Hepatocyte (in vitro differentiated cells): ENCODE results near the gene CTDSP2. TPM values are rescaled to one million over a fixed set of nuclear protein-coding genes. Genes with fewer than 3 reads are reported as not detected.
"Not testable (repeated sequence)": the region's sequence is repeated elsewhere in the genome, so short reads cannot be mapped to it uniquely, and the experiment has no call there.

Experiments used
- DNase-seq: peaks from one replicate; pipeline ENCODE4 v3.0.0-alpha.2; 2016; ENCODE audit warnings: low spot score
- H2AFZ ChIP-seq: fragments of 200-600 bp; sonication (generic); 2 replicates; pipeline ENCODE4 v1.6.0; 2016; ENCODE audit warnings: antibody characterized with exemption, mild to moderate bottlenecking
- H3K27ac ChIP-seq: fragments of 200-600 bp; sonication (generic); 2 replicates; pipeline ENCODE4 v1.5.1; 2016; ENCODE audit warnings: mild to moderate bottlenecking
- H3K27me3 ChIP-seq: fragments of 200-600 bp; sonication (generic); 2 replicates; pipeline ENCODE4 v1.6.1; 2016
- H3K36me3 ChIP-seq: fragments of 200-600 bp; sonication (generic); replicated peaks from 2 replicates; pipeline ENCODE4 v1.5.1; 2016; ENCODE audit warnings: low read depth; ENCODE audit not compliant: insufficient read depth
- H3K4me1 ChIP-seq: fragments of 200-600 bp; sonication (generic); 2 replicates; pipeline ENCODE4 v1.5.1; 2016; ENCODE audit warnings: mild to moderate bottlenecking, moderate library complexity; ENCODE audit not compliant: insufficient read depth
- H3K4me2 ChIP-seq: fragments of 200-600 bp; sonication (generic); 2 replicates; pipeline ENCODE4 v1.6.0; 2016
- H3K4me3 ChIP-seq: fragments of 200-600 bp; sonication (generic); 2 replicates; pipeline ENCODE4 v1.5.1; 2016; ENCODE audit warnings: mild to moderate bottlenecking
- H3K79me2 ChIP-seq: fragments of 200-600 bp; sonication (generic); 2 replicates; pipeline ENCODE4 v1.6.0; 2017; ENCODE audit warnings: mild to moderate bottlenecking
- H3K9me2 ChIP-seq: fragments of 200-600 bp; sonication (generic); replicated peaks from 2 replicates; pipeline ENCODE4 v1.6.0; 2017; ENCODE audit warnings: mild to moderate bottlenecking; ENCODE audit not compliant: insufficient read depth
- H3K9me3 ChIP-seq: fragments of 200-600 bp; sonication (generic); 2 replicates; pipeline ENCODE4 v1.5.1; 2016; ENCODE audit warnings: low read depth, mild to moderate bottlenecking
- H4K20me1 ChIP-seq: fragments of 200-600 bp; sonication (generic); 2 replicates; pipeline ENCODE4 v1.6.0; 2016; ENCODE audit warnings: mild to moderate bottlenecking; ENCODE audit not compliant: insufficient read depth, poor library complexity, severe bottlenecking
- EZH2 ChIP-seq: fragments of 200-600 bp; sonication (generic); IDR thresholded peaks from 2 replicates; pipeline ENCODE4 v1.6.1; 2016; ENCODE audit warnings: antibody characterized with exemption, mild to moderate bottlenecking, borderline replicate concordance
- EZH2phosphoT487 ChIP-seq: fragments of 200-600 bp; sonication (generic); IDR thresholded peaks from one replicate; pipeline ENCODE4 v1.6.1; 2018; ENCODE audit warnings: antibody characterized with exemption, mild to moderate bottlenecking, low read depth, moderate library complexity; ENCODE audit not compliant: unreplicated experiment, severe bottlenecking
- WGBS: methylation state at CpG from one replicate; pipeline ENCODE4 v1.1.6; 2016; ENCODE audit warnings: low lambda C conversion rate; ENCODE audit errors: missing lambda C conversion rate; 5-methylcytosine and 5-hydroxymethylcytosine counted together
- polyA plus RNA-seq: library from polyadenylated mRNA; unstranded; fragments of >200 nt; fragmentation: Nextera tagmentation; extraction: Ambion mirVana; gene quantifications from 2 replicates; pipeline ENCODE4 v1.2.1, GENCODE V29; 2016
- total RNA-seq: library from RNA; depleted of rRNA; stranded (reverse); fragments of >200 nt; gene quantifications from 2 replicates; pipeline ENCODE4 v1.2.3, GENCODE V29; 2014
- TF ChIP-seq, protein P1 (sequence below): fragments of 200-600 bp; sonication (generic); IDR thresholded peaks from 2 replicates; pipeline ENCODE4 v1.5.1; 2016; ENCODE audit warnings: antibody characterized with exemption, mild to moderate bottlenecking; ENCODE audit not compliant: poor library complexity

Gene CTDSP2
- total and polyA plus RNA-seq, 2 experiments from 2014 or later: 75.9 to 96.8 TPM

DNA sequence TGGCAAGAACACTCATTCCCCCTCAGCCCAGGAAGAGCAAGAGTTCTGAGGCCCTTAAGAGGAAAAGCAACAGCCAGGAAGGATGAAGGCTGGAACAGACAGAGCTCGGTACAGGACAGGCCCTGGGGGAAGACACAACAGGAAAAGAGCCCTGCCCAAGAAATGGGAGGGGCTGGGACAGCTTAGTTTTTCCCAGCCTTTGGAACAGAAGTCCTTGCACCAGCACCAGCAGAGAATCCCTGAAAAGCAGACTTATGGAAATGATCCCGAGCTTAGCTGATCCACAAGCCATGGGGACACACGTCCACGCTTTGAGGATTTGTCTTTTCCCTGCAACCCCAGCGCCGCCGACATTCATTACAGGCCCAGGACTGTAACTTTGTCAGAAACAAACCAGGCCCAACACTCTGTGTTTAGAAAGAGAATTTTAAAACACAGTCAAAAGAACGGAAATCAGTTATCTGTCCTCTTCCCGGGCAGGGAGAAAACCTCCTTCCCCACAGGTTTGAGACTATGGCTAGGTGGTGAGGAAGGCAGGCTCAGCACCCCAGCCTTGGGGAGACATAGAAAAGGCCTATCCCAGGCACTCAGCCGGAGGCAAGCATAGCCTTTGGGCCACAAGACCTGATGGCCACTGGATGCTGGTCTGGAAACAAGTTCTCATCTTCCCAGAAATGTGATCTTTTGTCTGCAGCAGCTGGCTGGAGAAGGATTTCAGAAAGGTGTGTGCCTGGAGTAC, 24.0 kb downstream of the CTDSP2 start:
- Histone ChIP-seq H3K27me3 (no peaks in the 10 kb centered on the region), H3K36me3 (peaks cover 5% of the 10 kb centered on the region), H2AFZ (no peak overlapping the region), H3K79me2 (peaks cover 32% of the 10 kb centered on the region), H3K4me3 (no peak overlapping the region), H3K4me1 (peaks cover 5% of the 10 kb centered on the region), H4K20me1 (peaks cover 55% of the 10 kb centered on the region), H3K4me2 (no peak overlapping the region), H3K9me3 (no peaks in the 10 kb centered on the region), H3K27ac (no peak overlapping the region), H3K9me2 (no peaks in the 10 kb centered on the region)
- 96% methylated on average over 10 of the region's 10 CpGs for WGBS
- no peak for TF ChIP-seq EZH2
- TF ChIP-seq, protein P1, sequence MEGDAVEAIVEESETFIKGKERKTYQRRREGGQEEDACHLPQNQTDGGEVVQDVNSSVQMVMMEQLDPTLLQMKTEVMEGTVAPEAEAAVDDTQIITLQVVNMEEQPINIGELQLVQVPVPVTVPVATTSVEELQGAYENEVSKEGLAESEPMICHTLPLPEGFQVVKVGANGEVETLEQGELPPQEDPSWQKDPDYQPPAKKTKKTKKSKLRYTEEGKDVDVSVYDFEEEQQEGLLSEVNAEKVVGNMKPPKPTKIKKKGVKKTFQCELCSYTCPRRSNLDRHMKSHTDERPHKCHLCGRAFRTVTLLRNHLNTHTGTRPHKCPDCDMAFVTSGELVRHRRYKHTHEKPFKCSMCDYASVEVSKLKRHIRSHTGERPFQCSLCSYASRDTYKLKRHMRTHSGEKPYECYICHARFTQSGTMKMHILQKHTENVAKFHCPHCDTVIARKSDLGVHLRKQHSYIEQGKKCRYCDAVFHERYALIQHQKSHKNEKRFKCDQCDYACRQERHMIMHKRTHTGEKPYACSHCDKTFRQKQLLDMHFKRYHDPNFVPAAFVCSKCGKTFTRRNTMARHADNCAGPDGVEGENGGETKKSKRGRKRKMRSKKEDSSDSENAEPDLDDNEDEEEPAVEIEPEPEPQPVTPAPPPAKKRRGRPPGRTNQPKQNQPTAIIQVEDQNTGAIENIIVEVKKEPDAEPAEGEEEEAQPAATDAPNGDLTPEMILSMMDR: no peak
- no peak for TF ChIP-seq EZH2phosphoT487
- no peak for DNase-seq

GRCh38 chr12:57821474-57822214, 24.9 kb downstream of the CTDSP2 start:
- Histone ChIP-seq H3K4me3 (no peak overlapping the region), H3K27me3 (no peaks in the 10 kb centered on the region), H3K36me3 (peaks cover 2% of the 10 kb centered on the region), H3K9me3 (no peaks in the 10 kb centered on the region), H3K27ac (no peak overlapping the region), H3K4me2 (no peak overlapping the region), H2AFZ (no peak overlapping the region), H3K9me2 (no peaks in the 10 kb centered on the region), H3K4me1 (peaks cover 5% of the 10 kb centered on the region), H4K20me1 (peaks cover 47% of the 10 kb centered on the region), H3K79me2 (peaks cover 23% of the 10 kb centered on the region)
- WGBS: 92% methylated on average over 9 of the region's 10 CpGs
- DNase-seq: no peak
- TF ChIP-seq EZH2 (no peak), EZH2phosphoT487 (no peak)
- TF ChIP-seq, protein P1: no peak

DNA sequence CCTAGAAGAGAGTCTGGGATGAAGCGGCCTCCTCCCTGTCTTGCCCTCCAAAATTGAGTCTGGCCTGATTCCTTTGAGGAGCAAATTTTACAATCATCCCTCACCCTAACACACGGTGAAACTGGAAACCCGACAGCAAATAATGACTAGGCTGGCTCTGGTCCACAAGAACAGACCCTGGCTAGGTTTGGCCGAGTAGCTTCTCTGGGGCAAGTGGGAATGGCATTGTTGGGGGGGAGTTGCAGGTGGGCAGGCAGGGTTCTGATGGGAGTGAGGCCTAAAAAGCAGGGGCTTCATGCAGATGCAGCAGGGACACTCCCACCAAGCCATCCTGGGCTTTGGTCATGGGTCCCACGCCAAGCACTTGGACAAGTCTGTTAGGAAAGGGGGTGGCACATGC, 25.5 kb downstream of the CTDSP2 start:
- H3K4me2 ChIP-seq, H2AFZ ChIP-seq, H3K4me3 ChIP-seq, H3K27me3 ChIP-seq, H3K36me3 ChIP-seq, H3K27ac ChIP-seq, H3K4me1 ChIP-seq, H3K9me3 ChIP-seq, H3K9me2 ChIP-seq, DNase-seq: not testable (repeated sequence)
- 84% methylated on average over 5 of the region's 5 CpGs for WGBS
- H4K20me1 ChIP-seq: peaks cover 41% of the 10 kb centered on the region
- peaks cover 17% of the 10 kb centered on the region for H3K79me2 ChIP-seq

GRCh38 chr12:57820119-57820518, 26.4 kb downstream of the CTDSP2 start:
- not testable (repeated sequence) for H3K27ac ChIP-seq, H2AFZ ChIP-seq, H3K4me3 ChIP-seq, H3K9me3 ChIP-seq, H3K27me3 ChIP-seq, H3K4me1 ChIP-seq, H3K36me3 ChIP-seq, H3K4me2 ChIP-seq, DNase-seq, H3K9me2 ChIP-seq, H3K79me2 ChIP-seq
- 66% methylated on average over 8 of the region's 8 CpGs for WGBS
- peaks cover 33% of the 10 kb centered on the region for H4K20me1 ChIP-seq

DNA sequence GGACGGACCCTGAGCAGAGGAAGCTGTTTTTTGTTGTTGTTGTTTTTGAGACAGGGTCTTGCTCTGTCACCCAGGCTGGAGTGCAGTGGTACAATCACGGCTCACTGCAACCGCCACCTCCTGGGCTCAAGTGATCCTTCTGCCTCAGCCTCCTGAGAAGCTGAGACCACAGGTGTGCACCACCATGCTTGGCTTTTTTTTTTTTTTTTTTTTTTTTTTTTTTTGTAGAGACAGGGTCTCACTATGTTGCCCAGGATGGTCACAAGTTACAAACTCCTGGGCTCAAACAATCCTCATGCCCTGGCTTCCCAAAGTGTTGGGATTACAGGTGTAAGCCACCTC, 28.6 kb downstream of the CTDSP2 start:
- not testable (repeated sequence) for H2AFZ ChIP-seq, H3K79me2 ChIP-seq

More for the DNA sequence above, 28.6 kb downstream of the CTDSP2 start:
- DNase-seq, H3K9me3 ChIP-seq, H3K9me2 ChIP-seq, H3K4me2 ChIP-seq, H3K4me3 ChIP-seq, H3K27me3 ChIP-seq, H3K36me3 ChIP-seq, H3K27ac ChIP-seq, H3K4me1 ChIP-seq: not testable (repeated sequence)
- WGBS: 87% methylated on average over 3 of the region's 3 CpGs
- H4K20me1 ChIP-seq: peaks cover 11% of the 10 kb centered on the region
